Hematopoietic multipotent progenitor cell (in vitro differentiated cells): Measurements from ENCODE around the gene GLS. TPM values are rescaled to one million over a fixed set of nuclear protein-coding genes. Genes with fewer than 3 reads are reported as not detected.
"Not testable (repeated sequence)": the region's sequence is repeated elsewhere in the genome, so short reads cannot be mapped to it uniquely, and the experiment has no call there.

Experiments used
- DNase-seq, 3 donors: peaks; one replicate each; pipeline ENCODE4 v3.0.0-alpha.2; 2011 to 2015; ENCODE audit warnings: low read depth in 2 of 3, low spot score in 2 of 3
- total RNA-seq: library from RNA; depleted of rRNA; stranded (reverse); fragments of >200 nt; gene quantifications from one replicate; pipeline ENCODE4 v1.2.3, GENCODE V29; 2012

GLS gene
- total RNA-seq, 1 donor, result 80.0 TPM

- DNase-seq, result no peak
Measured at GRCh38 chr2:190854726-190855125, 25.9 kb upstream of the GLS start.

GRCh38 chr2:190855245-190855644, 25.4 kb upstream of the GLS start:
- no peak for DNase-seq

GRCh38 chr2:190856985-190857384, 23.6 kb upstream of the GLS start:
- no peak for DNase-seq

- no peak for DNase-seq
Measured at GRCh38 chr2:190858817-190859216, 21.8 kb upstream of the GLS start.

GRCh38 chr2:190859347-190860297, 21.0 kb upstream of the GLS start:
- DNase-seq, result no peak

- DNase-seq, result no peak
Measured at GRCh38 chr2:190860985-190861680, 19.5 kb upstream of the GLS start.

- not testable (repeated sequence) for DNase-seq
Measured at GRCh38 chr2:190862128-190862527, 18.5 kb upstream of the GLS start.

GRCh38 chr2:190862571-190862991, 18.0 kb upstream of the GLS start:
- no peak for DNase-seq

- no peak for DNase-seq
Measured at GRCh38 chr2:190863946-190864345, 16.7 kb upstream of the GLS start.

GRCh38 chr2:190864375-190864774, 16.2 kb upstream of the GLS start:
- DNase-seq, result no peak

- DNase-seq, result no peak
Measured at GRCh38 chr2:190867212-190867611, 13.4 kb upstream of the GLS start.

GRCh38 chr2:190867832-190868231, 12.8 kb upstream of the GLS start:
- no peak for DNase-seq

GRCh38 chr2:190869721-190870120, 10.9 kb upstream of the GLS start:
- DNase-seq, result no peak

- DNase-seq, result not testable (repeated sequence)
Measured at GRCh38 chr2:190873451-190873850, 7.2 kb upstream of the GLS start.

GRCh38 chr2:190875891-190876290, 4.7 kb upstream of the GLS start:
- peak in 1 of 3 donors; percentile 21 for DNase-seq

- no peak for DNase-seq
Measured at GRCh38 chr2:190876631-190877030, 4.0 kb upstream of the GLS start.

GRCh38 chr2:190877436-190877835, 3.2 kb upstream of the GLS start:
- peak in 1 of 3 donors; percentile 28 for DNase-seq

GRCh38 chr2:190879474-190880377, 895 bp upstream of the GLS start:
- DNase-seq, result peak in 2 of 3 donors; percentile 26 to 60

GRCh38 chr2:190881084-190881597, 520 bp downstream of the GLS start:
- DNase-seq, result no peak

GRCh38 chr2:190881598-190882410, 1.2 kb downstream of the GLS start:
- DNase-seq, result peak; percentile 65 to 97 (median 94)
